Endothelial cell of umbilical vein (primary cell): ENCODE results near the gene RPL22. TPM values are rescaled to one million over a fixed set of nuclear protein-coding genes. Genes with fewer than 3 reads are reported as not detected.

ENCODE experiments used
- BruUV-seq: library from RNA; stranded (reverse); fragments of 400-500 nt; replicated peaks from 2 replicates; lab custom pipeline; 2021; lab: Mats Ljungman, UMichigan
- CTCF ChIA-PET: fragments of 300-600, 350-600 bp; sonication (Branson Sonifier 250); formaldehyde crosslinking; loops from one replicate; lab custom pipeline; 2021; ENCODE audit warnings: antibody characterized with exemption, inconsistent platforms; lab: Charles Lee
- POLR2A ChIA-PET: fragments of 300-600, 350-600 bp; sonication (Branson Sonifier 250); formaldehyde crosslinking; loops from one replicate; lab custom pipeline; 2021; ENCODE audit warnings: antibody characterized with exemption, inconsistent platforms; lab: Charles Lee
- DNase-seq: peaks from one replicate; pipeline ENCODE4 v3.0.0-alpha.2; 2011; ENCODE audit warnings: low read depth, low spot score
- FAIRE-seq: peaks from 2 replicates; lab custom pipeline; 2011; peaks lifted over from hg19 to GRCh38; lab: Jason Lieb, UNC
- H2AFZ ChIP-seq: 2 replicates; pipeline ENCODE4 v1.6.0; 2012; ENCODE audit warnings: low read depth, low read length, control low read depth, inconsistent platforms
- H3K27ac ChIP-seq: 2 replicates; pipeline ENCODE4 v1.5.1; 2011; ENCODE audit warnings: low read depth, mild to moderate bottlenecking, control low read depth, low read length, moderate library complexity; ENCODE audit not compliant: insufficient read depth
- H3K27me3 ChIP-seq, 2 experiments: 2 replicates each; pipeline versions ENCODE4 v1.6.0 to v1.6.1; 2011; ENCODE audit warnings: low read length in 2 of 2, mixed read lengths in 1 of 2; ENCODE audit not compliant: control insufficient read depth in 2 of 2, insufficient read depth in 2 of 2
- H3K36me3 ChIP-seq, 2 experiments: 2 replicates in 1 of 2; 3 replicates in 1 of 2; pipeline ENCODE4 v1.5.1; 2011; ENCODE audit warnings: low read length in 2 of 2, mild to moderate bottlenecking in 1 of 2, moderate library complexity in 1 of 2; ENCODE audit not compliant: control insufficient read depth in 2 of 2, insufficient read depth in 2 of 2; ENCODE audit errors: extremely low read depth in 1 of 2
- H3K4me1 ChIP-seq: 3 replicates; pipeline ENCODE4 v1.5.1; 2011; ENCODE audit warnings: mild to moderate bottlenecking, low read length; ENCODE audit not compliant: control insufficient read depth, insufficient read depth; ENCODE audit errors: extremely low read depth
- H3K4me2 ChIP-seq: 2 replicates; pipeline ENCODE4 v1.6.1; 2011; ENCODE audit warnings: low read length, control low read depth, mixed read lengths; ENCODE audit not compliant: insufficient read depth
- H3K4me3 ChIP-seq, 3 experiments: fragments of 200-600 bp in 1 of 3; sonication (generic), shearing (Covaris generic) in 1 of 3; replicated peaks in 1 of 3; 2 replicates each; pipeline ENCODE4 v1.5.1; 2011 to 2016; ENCODE audit warnings: control low read depth in 3 of 3, low read length in 3 of 3, mild to moderate bottlenecking in 2 of 3, inconsistent platforms in 1 of 3, low read depth in 1 of 3, moderate library complexity in 1 of 3; ENCODE audit not compliant: insufficient read depth in 1 of 3
- H3K79me2 ChIP-seq: 2 replicates; pipeline ENCODE4 v1.6.0; 2012; ENCODE audit warnings: low read length, inconsistent platforms; ENCODE audit not compliant: control insufficient read depth, insufficient read depth
- H3K9ac ChIP-seq: replicated peaks from 2 replicates; pipeline ENCODE3; 2011; ENCODE audit warnings: low read length, control low read depth; ENCODE audit not compliant: insufficient read depth; ENCODE audit errors: extremely low read depth
- H3K9me1 ChIP-seq: replicated peaks from 3 replicates; pipeline ENCODE4 v1.6.0; 2011; ENCODE audit warnings: mild to moderate bottlenecking, low read length; ENCODE audit not compliant: control insufficient read depth, insufficient read depth; ENCODE audit errors: extremely low read depth
- H3K9me3 ChIP-seq: replicated peaks from 2 replicates; pipeline ENCODE4 v1.5.1; 2012; ENCODE audit warnings: low read length, inconsistent platforms; ENCODE audit not compliant: control insufficient read depth, insufficient read depth
- H4K20me1 ChIP-seq: replicated peaks from 2 replicates; pipeline ENCODE3; 2011; ENCODE audit warnings: mild to moderate bottlenecking, low read length; ENCODE audit not compliant: control insufficient read depth, insufficient read depth; ENCODE audit errors: extremely low read depth
- EZH2 ChIP-seq: IDR thresholded peaks from 2 replicates; pipeline ENCODE4 v1.6.1; 2012; ENCODE audit warnings: borderline replicate concordance, low read depth, mild to moderate bottlenecking, moderate library complexity, low read length, inconsistent platforms; ENCODE audit not compliant: severe bottlenecking
- FOS ChIP-seq: IDR thresholded peaks from 2 replicates; pipeline ENCODE4 v1.6.1; 2011; ENCODE audit warnings: mild to moderate bottlenecking, low read length, moderate library complexity, borderline replicate concordance; ENCODE audit not compliant: insufficient read depth
- GATA2 ChIP-seq: IDR thresholded peaks from 2 replicates; pipeline ENCODE4 v1.7.0; 2011; ENCODE audit warnings: low read depth, mild to moderate bottlenecking, moderate library complexity, mixed read lengths, low read length; ENCODE audit not compliant: insufficient read length, insufficient read depth
- JUN ChIP-seq: IDR thresholded peaks from 2 replicates; pipeline ENCODE4 v1.6.1; 2011; ENCODE audit warnings: borderline replicate concordance, low read depth; ENCODE audit not compliant: insufficient read length, insufficient read depth
- MYC ChIP-seq: IDR thresholded peaks from one replicate; pipeline ENCODE4 v1.6.1; 2011; ENCODE audit warnings: mild to moderate bottlenecking, low read depth, low read length
- POLR2A ChIP-seq: IDR thresholded peaks from 2 replicates; pipeline ENCODE4 v1.6.1; 2012; ENCODE audit warnings: low read depth, mild to moderate bottlenecking, control low read depth, low read length
- POLR2AphosphoS5 ChIP-seq: IDR thresholded peaks from 2 replicates; pipeline ENCODE4 v1.6.1; 2012; ENCODE audit warnings: low read depth, mild to moderate bottlenecking, control low read depth, low read length, moderate library complexity; ENCODE audit not compliant: insufficient read depth
- dilution Hi-C: fragments of 300-500 bp; cut with MboI; formaldehyde crosslinking; loops from one replicate; pipeline ENCODE4 v1.15.0; 2019; ENCODE audit warnings: low sequenced_read_pairs; ENCODE audit not compliant: extremely low pct_ligation_motif_present
- intact Hi-C: fragments of 100-400 bp; cut with micrococcal nuclease; formaldehyde crosslinking; loops from one replicate; pipeline ENCODE4 v1.10.0; 2022
- polyA plus RNA-seq, 4 experiments: library from polyadenylated mRNA; depleted of rRNA in 3 of 4; stranded (reverse) in 3 of 4; unstranded in 1 of 4; fragments of >200 nt; gene quantifications; 2 replicates each; pipeline versions ENCODE4 v1.2.1 to v1.2.3, GENCODE V29; 2011 to 2012; ENCODE audit warnings: missing spikeins in 1 of 4
- total RNA-seq: library from RNA; stranded (reverse); gene quantifications from 2 replicates; pipeline ENCODE4 v1.2.3, GENCODE V29; 2021
- TF ChIP-seq, protein P1 (sequence below), 2 donors: IDR thresholded peaks; 1 replicate in 1 of 2; 2 replicates in 1 of 2; pipeline ENCODE4 v1.5.1; 2011; ENCODE audit warnings: low read length in 2 of 2, mild to moderate bottlenecking in 2 of 2, moderate library complexity in 2 of 2, control low read depth in 1 of 2, inconsistent platforms in 1 of 2, low read depth in 1 of 2; ENCODE audit not compliant: insufficient read depth in 1 of 2; ENCODE audit errors: extremely low read depth in 1 of 2
- TF ChIP-seq, protein P2 (sequence below): IDR thresholded peaks from 2 replicates; pipeline ENCODE4 v1.6.1; 2011; ENCODE audit not compliant: insufficient read depth, insufficient read length

The RPL22 gene
- total and polyA plus RNA-seq, 2 donors (not counting 3 experiments of a cell fraction or from before 2014, with no cell fraction given) = 71.2 to 343 TPM

DNA sequence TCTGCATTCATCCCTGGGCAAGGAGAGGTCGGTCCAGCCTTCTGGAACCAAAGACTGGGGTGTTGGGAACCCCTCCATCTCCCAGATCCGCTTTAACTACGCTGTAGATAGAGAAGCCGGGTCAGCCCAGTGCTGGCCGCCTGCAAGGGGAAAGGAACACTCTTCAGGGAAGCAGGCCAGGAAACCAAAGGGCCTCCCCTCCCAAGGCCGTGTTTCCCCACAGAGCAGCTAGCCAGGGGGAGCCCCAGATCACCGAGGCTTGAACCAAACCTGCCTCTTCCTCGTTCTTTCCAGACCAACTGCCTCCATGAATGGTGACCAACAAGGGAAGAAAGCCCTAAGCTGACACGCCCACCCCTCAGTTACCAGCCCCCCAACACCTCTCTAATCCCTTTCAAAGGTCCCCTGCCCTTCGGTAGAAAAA, 18.0 kb downstream of the RPL22 start:
- Histone ChIP-seq H4K20me1 (peaks cover 4% of the 10 kb centered on the region), H3K9me3 (no peaks in the 10 kb centered on the region), H3K27ac (no peak overlapping the region), H3K9ac (no peak overlapping the region), H3K4me1 (no peaks in the 10 kb centered on the region), H3K36me3 (peaks cover 0 to 5% of the 10 kb centered on the region in 2 experiments), H3K27me3 (peaks cover 27 to 36% of the 10 kb centered on the region in 2 experiments), H3K4me3 (no peak overlapping the region), H3K9me1 (no peaks in the 10 kb centered on the region), H3K79me2 (no peaks in the 10 kb centered on the region), H3K4me2 (no peak overlapping the region), H2AFZ (no peak overlapping the region)
- no TSS peak for BruUV-seq
- DNase-seq (no peak), FAIRE-seq (peak; percentile 12)
- ChIA-PET CTCF (interaction anchor here (0.9 to 2.9 kb wide), 2 partner anchors 72 to 128 kb away, joined by 4 to 13 read pairs; no protein-coding TSS in a partner anchor), POLR2A (no interaction called here)
- dilution Hi-C loops = no loop called here
- TF ChIP-seq EZH2 (no peak), GATA2 (no peak), POLR2AphosphoS5 (no peak), POLR2A (no peak), FOS (no peak), JUN (no peak), MYC (no peak)
- TF ChIP-seq, protein P1, sequence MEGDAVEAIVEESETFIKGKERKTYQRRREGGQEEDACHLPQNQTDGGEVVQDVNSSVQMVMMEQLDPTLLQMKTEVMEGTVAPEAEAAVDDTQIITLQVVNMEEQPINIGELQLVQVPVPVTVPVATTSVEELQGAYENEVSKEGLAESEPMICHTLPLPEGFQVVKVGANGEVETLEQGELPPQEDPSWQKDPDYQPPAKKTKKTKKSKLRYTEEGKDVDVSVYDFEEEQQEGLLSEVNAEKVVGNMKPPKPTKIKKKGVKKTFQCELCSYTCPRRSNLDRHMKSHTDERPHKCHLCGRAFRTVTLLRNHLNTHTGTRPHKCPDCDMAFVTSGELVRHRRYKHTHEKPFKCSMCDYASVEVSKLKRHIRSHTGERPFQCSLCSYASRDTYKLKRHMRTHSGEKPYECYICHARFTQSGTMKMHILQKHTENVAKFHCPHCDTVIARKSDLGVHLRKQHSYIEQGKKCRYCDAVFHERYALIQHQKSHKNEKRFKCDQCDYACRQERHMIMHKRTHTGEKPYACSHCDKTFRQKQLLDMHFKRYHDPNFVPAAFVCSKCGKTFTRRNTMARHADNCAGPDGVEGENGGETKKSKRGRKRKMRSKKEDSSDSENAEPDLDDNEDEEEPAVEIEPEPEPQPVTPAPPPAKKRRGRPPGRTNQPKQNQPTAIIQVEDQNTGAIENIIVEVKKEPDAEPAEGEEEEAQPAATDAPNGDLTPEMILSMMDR (IDR thresholded peaks at IDR 0.05; ENCODE audit: extremely low read depth in 1 of 2, insufficient read depth in 1 of 2, low read depth in 1 of 2, low read length in 2 of 2) = no peak
- TF ChIP-seq, protein P2, sequence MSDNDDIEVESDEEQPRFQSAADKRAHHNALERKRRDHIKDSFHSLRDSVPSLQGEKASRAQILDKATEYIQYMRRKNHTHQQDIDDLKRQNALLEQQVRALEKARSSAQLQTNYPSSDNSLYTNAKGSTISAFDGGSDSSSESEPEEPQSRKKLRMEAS = no peak
- intact Hi-C loops = loop anchor here (2.0 kb wide), 2 partner anchors 17 to 123 kb away; partner anchors contain the start of gene RPL22
